Muscle layer of duodenum (tissue), 2 donors: ENCODE data around the gene TMEM30A.
A peak's percentile ranks its signal among the peaks of the same experiment; 100 is the strongest.

Experiments used
- H3K27ac ChIP-seq: one replicate; pipeline ENCODE4 v1.7.0; 2013; ENCODE audit warnings: mild to moderate bottlenecking, low read length
- H3K27me3 ChIP-seq: one replicate; pipeline ENCODE4 v1.7.0; 2013; ENCODE audit warnings: low read depth, mild to moderate bottlenecking, control low read depth, low read length
- H3K36me3 ChIP-seq, 2 donors: one replicate each; pipeline ENCODE4 v1.7.0; 2013; ENCODE audit warnings: low read length in 2 of 2, control low read depth in 1 of 2, mild to moderate bottlenecking in 1 of 2; ENCODE audit not compliant: insufficient read depth in 2 of 2, control insufficient read depth in 1 of 2
- H3K4me1 ChIP-seq, 2 donors: one replicate each; pipeline ENCODE4 v1.7.0; 2013; ENCODE audit warnings: low read length in 2 of 2, mild to moderate bottlenecking in 2 of 2, control low read depth in 1 of 2, moderate library complexity in 1 of 2; ENCODE audit not compliant: insufficient read depth in 2 of 2, control insufficient read depth in 1 of 2
- H3K4me3 ChIP-seq, 2 donors: one replicate each; pipeline ENCODE4 v1.7.0; 2013; ENCODE audit warnings: low read length in 2 of 2, low read depth in 1 of 2, mild to moderate bottlenecking in 1 of 2
- H3K9me3 ChIP-seq, 2 donors: one replicate each; pipeline ENCODE4 v1.7.0; 2013; ENCODE audit warnings: low read length in 2 of 2, control low read depth in 1 of 2, mild to moderate bottlenecking in 1 of 2; ENCODE audit not compliant: control insufficient read depth in 1 of 2
- donor health status: healthy.

The TMEM30A gene

DNA sequence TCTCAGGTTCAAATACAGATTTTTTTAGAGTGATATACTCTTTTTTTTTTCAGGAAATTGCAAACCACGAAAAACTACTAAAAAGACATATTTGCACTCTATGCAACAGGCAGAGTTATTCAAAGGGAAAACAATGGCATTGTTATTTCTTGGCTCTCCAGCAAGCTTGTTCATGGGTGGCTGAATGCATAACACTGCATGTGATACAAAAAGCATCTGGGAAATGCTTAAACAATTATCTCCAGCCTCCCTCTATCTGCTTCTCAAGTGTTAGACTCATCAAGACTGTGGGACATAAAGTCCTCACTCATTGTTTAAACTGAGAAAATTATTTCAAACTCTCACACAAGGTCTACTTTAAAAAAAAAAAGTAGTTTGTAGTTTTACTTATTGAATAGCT is 71.5 kb downstream of the TMEM30A start:
- Histone ChIP-seq H3K27me3 (peaks cover 4% of the 10 kb centered on the region), H3K4me3 (no peak overlapping the region), H3K36me3 (no peaks in the 10 kb centered on the region), H3K9me3 (no peaks in the 10 kb centered on the region), H3K27ac (no peak overlapping the region), H3K4me1 (peaks cover 3 to 12% of the 10 kb centered on the region in 2 donors)

DNA sequence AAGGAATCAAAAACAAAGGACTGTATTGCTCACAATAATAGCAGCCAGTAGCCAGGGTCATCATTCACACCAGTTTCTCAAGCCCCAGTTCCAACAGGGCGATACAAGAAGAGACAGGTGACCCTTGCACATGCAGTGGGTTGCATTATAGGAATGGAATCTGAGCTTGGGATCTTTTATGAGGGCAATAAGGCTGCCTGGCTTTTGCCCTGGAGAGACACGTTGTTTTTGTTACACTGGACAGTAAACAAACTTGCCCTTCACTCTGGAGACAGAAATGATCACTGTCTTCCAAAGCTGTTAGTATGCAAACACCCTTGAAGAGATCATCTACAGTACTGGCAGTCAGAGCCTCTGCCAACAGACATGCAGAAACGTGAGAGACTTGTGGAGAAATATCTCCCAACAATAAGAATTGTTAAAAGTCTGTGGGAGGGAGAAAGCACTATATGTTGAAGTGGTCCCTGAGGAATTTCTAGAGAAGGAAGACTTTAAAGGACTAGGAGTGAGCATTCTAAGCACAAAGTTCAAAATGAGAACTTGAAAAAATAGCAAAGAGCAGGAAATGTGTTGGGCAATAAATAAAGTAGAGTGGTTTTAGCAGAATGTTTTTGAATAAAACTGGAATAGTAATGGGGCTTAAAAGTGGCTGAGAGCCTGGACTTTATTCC is 72.5 kb downstream of the TMEM30A start:
- Histone ChIP-seq H3K27ac (no peak overlapping the region), H3K36me3 (no peaks in the 10 kb centered on the region), H3K4me1 (peaks cover 3 to 19% of the 10 kb centered on the region in 2 donors), H3K27me3 (peaks cover 6% of the 10 kb centered on the region), H3K4me3 (no peak overlapping the region), H3K9me3 (no peaks in the 10 kb centered on the region)

DNA sequence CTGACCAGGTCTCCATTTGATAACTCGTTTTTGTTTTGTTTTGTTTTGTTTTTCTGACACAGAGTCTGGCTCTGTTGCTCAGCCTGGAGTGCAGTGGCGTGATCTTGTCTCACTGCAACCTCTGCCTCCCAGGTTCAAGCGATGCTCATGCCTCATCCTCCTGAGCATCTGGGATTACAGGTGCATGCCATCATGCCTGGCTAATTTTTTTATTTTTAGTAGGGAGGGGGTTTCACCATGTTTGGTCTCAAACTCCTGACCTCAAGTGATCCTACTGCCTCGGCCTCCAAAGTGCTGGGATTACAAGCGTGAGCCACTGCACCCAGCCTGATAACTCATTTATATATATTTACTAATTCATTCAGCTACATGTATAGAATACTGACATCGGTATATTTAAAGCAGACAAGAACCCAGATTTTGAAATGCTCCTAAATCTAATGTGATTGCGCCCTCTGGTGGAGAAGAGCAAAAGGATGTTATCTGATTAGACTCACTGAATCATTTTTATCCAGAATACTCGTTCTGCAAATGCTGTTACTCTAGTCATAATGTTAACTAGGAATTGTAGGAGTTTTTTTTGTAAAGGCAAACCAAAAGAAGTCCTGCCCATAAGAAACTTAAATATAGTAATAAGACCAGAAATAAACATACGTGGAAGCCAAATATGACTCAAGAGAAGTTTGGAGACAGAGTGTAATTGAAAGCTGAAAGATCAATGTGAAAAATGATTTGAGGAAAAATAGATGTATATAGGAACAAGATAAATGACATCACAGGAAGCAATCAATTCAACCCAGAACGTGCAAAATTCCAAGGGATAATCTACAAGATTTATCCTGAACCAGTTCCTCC is 73.5 kb downstream of the TMEM30A start:
- Histone ChIP-seq H3K4me3 (no peak overlapping the region), H3K27ac (no peak overlapping the region), H3K4me1 (peaks cover 3 to 23% of the 10 kb centered on the region in 2 donors), H3K36me3 (no peaks in the 10 kb centered on the region), H3K9me3 (no peaks in the 10 kb centered on the region), H3K27me3 (peaks cover 12% of the 10 kb centered on the region)

DNA sequence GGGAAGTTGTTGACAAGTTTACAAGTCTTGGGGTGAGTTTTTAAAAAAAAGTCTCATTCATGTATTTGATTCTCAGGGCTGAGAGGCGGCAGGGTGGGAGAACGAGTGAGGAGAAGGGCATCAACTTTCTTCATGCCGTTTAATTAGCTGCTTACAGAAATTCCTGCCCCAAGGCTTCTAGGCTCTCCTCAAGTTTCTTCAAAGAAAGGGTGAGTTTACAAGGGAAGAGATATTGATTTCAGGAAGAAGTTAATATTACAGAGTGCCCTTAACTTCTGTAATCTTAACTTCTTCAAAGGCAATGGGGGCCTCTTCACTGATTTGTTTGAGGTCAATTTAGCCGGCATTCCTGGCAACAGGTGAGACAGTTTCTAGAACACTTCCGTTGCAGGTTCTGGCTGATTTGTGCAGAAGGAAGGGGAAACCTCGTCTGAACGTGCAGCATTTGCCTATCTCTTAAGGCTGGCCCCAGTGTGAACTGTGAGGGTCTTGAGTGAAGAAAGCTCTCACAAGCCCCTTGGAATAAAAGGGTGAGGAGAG is 75.3 kb downstream of the TMEM30A start:
- no peaks in the 10 kb centered on the region for H3K36me3 ChIP-seq
- no peaks in the 10 kb centered on the region for H3K9me3 ChIP-seq
- H3K27me3 ChIP-seq, result peaks cover 25% of the 10 kb centered on the region
- H3K27ac ChIP-seq, result no peak overlapping the region
- H3K4me1 ChIP-seq, result peaks cover 3 to 23% of the 10 kb centered on the region in 2 donors
- no peak overlapping the region for H3K4me3 ChIP-seq

DNA sequence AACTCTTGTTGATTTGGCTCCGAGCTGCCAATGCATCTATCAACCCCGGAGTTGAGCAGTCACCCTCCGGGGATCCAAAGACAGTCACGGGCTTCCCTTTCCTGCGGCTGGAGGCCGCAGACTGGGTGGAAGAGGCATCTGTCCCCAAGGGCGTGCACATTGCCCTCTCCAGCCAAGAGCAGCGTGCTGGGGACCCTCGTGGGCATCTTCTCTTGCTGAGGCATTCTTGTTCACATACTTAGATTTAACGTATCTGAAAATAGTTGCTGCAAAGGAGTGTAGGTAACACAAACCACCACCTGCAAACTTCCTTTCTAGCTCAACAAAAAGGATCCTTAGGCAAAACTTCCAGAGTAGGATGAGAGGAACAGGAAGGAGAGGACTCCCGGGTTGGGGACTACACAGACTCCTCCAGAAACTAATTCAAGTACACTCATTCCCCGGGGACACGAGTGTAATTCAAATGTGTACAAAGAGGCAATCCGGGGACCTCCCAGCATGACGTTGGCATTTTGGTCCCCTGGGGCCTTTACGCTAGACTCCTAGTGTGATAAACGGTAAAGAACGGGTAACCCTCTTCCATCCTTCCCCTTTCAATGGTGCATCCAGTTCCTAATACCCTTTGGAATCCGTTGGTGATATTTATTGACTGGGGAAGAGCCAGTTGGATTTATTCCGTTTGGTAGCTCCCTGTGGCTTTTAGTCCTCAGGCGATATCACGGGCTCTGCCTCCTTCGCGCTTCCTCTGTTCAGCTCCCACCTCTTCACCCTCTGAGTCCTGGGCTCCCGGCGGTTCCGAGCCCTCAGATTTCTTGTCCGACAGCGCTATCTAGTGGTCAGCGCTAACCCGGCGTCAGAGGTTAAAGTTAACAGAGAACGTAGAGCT is 76.1 kb downstream of the TMEM30A start:
- Histone ChIP-seq H3K9me3 (no peaks in the 10 kb centered on the region), H3K27me3 (peaks cover 29% of the 10 kb centered on the region), H3K27ac (peak overlapping the region; percentile 52), H3K4me3 (peak overlapping the region; percentile 51 to 76), H3K36me3 (no peaks in the 10 kb centered on the region), H3K4me1 (peaks cover 3 to 23% of the 10 kb centered on the region in 2 donors)

DNA sequence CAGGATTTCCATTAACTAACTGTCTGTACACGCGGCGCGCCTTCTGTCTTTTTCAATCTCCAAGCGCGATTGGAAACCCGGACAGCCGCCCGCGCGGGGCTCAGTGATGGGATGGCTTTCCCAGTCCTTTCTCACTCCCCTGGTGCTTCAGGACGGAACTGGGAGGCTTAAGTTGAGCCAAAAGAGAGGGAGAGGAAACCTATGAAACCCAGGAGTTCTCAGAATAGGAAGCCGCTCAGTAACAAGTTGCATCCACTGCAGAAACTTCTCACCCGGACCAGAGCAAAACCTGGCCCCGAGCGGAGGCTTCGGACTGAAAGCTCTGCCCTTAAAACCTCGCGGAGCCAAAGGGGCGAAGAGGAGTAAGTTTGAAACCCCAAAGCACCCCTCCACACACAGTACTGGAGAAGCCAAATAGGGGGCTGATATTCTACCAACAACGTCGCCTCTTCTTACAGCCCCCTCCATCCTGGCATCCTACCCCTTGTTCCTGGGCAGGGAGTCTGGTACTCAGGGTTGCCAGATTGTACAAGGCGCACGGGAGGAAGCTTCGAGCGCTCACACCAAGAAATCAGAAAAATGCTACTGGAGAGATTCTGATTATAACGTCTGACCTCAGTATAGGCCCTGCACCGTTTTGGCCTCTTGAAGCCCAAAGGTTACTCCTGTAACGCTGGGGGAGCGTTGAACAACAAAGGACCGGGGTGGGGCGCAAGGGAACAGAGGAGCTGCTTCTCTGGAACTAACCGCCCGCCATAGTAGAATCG is 77.8 kb downstream of the TMEM30A start:
- Histone ChIP-seq H3K27ac (peak overlapping the region; percentile 88), H3K4me1 (peaks cover 3 to 33% of the 10 kb centered on the region in 2 donors)

DNA sequence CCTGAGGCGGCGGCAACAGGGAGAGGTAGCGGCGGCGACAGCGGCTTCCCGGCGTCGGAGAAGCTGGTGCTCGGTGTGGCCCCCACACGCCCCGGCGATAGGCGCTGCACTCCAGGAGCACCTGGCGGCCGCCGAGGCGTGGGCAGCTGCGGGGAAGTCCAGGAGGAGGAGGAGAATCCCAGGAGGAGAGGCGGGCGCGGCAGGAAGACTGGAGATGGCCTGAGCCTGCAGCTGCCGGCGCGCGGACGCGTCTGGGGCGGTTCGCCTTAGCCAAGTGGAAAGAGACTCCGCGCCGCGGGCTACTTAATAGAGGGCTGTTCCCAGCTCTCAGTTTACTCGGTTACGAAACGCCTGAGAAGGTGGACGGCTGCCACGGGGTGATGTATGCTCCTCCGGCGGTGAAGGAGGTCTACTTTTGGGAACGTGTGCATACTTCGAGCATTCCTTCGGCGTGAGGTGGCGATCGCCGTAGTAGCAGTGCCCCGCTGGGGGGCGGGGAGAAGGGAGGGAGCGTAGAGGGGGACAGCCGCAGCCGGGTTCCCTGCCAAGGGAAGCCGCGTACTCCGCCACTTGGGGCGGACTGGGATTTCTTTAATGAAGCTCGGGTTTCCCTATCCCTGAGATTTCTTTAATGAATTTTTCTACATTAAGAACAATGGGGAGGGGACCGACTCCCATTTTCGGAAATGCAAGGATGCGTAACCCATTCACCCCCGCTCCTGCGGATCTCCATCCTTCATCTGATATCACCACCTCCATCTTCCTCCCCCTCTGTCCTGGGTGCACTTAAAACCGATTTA is 78.6 kb downstream of the TMEM30A start, which contains the start of gene COL12A1:
Gene COL12A1 (minus strand): TSS at position 278 of the 800 bp plus-strand sequence. CDS start 3,261 bp downstream, outside the sequence.
- Histone ChIP-seq H3K4me3 (peak within 1 kb of the TSS; percentile 76 to 89), H3K36me3 (no peaks in the 10 kb centered on the region), H3K27ac (peak within 1 kb of the TSS; percentile 94), H3K27me3 (peaks cover 36% of the 10 kb centered on the region), H3K9me3 (no peaks in the 10 kb centered on the region), H3K4me1 (peaks cover 3 to 34% of the 10 kb centered on the region in 2 donors)

More for the DNA sequence above, 77.8 kb downstream of the TMEM30A start:
- peak overlapping the region; percentile 76 to 89 for H3K4me3 ChIP-seq
- H3K36me3 ChIP-seq, result no peaks in the 10 kb centered on the region
- H3K9me3 ChIP-seq, result no peaks in the 10 kb centered on the region
- H3K27me3 ChIP-seq, result peaks cover 36% of the 10 kb centered on the region

DNA sequence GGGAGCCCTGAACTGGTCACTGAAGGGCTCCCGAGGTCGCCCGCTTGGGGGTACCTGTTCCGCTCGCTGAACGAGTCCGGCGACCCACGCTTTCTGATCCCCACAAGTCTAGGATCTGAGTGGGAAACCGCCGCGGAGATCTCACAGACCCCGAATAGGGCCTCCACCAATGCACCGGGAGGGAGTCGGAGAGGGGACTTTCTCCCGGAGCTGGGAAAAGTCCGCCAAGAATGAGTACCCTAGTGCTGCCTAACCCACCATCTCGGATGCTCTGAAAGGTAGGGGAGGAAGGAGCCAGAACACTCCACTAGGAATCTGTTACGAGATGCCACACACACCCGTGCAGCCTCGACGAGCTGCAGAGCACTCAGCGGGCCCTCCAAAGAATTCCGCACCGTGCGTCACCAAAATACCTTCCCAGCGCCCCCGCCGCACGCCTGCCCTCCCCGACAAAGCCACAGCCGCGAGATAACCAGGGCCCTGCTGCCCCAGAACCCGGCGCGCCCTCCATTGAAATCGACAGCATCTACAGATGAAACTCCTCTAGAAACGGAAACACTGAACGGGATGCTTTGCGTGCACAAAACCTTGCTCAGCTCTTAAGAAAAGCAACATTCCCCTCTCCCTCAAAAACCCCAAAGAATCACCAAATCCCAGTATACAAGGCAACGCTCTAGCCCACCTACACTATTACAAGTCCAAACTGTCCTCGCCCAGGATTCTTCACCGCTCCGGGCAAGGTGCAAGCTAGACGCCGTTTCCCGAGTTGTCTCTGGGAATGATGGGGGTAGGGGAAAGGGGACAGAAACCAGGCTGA is 79.4 kb downstream of the TMEM30A start:
- peaks cover 3 to 31% of the 10 kb centered on the region in 2 donors for H3K4me1 ChIP-seq
- H3K27ac ChIP-seq, result peak overlapping the region; percentile 94
- no peaks in the 10 kb centered on the region for H3K36me3 ChIP-seq
- no peaks in the 10 kb centered on the region for H3K9me3 ChIP-seq
- H3K4me3 ChIP-seq, result peak overlapping the region; percentile 76 to 89
- peaks cover 36% of the 10 kb centered on the region for H3K27me3 ChIP-seq

DNA sequence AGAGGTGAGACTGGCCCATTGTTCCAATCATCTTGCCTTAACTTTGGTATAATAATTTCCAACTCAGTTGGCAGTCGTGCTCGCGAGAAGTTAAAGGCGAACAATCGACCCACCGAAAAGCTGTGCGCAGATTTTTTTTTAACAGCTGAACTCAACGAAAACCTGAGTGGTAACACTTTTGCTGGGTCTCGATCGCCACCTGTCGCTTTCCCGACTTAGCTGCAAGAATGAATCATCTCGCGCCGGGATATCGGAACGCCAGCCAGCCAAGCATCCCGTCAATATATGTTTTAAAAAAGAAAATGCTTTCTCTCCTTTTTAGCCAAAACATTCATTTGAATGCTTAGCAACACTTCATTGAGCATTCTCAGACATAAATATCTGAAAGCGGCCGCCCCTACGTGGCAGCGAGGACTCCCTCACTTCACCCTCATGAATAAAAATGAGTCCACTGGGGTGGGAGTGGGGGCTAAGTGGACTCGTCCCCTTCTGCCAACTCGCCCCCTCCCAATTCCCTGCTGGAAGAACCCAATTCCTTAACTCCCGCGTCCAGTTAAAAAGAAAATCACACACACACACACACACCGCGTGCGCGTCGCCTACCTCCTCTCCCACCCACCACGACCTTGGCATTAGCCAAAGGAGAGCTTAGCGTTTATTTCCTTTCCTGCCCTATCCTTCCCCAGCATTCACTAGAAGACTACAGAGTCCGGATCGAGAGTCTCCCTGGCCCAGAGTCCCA is 80.2 kb downstream of the TMEM30A start:
- peak overlapping the region; percentile 94 for H3K27ac ChIP-seq
- no peaks in the 10 kb centered on the region for H3K9me3 ChIP-seq
- peaks cover 3 to 31% of the 10 kb centered on the region in 2 donors for H3K4me1 ChIP-seq
- peaks cover 36% of the 10 kb centered on the region for H3K27me3 ChIP-seq
- peak overlapping the region; percentile 76 to 89 for H3K4me3 ChIP-seq
- no peaks in the 10 kb centered on the region for H3K36me3 ChIP-seq
